Prostate gland (tissue), 2 donors: ENCODE results near the gene ZC3H18.

Experiments used
- CTCF ChIP-seq, 4 experiments: fragments of 200-600 bp in 2 of 4; fragments of 450-650 bp in 2 of 4; sonication (generic) in 2 of 4; IDR thresholded peaks; 1 replicate in 3 of 4; 2 replicates in 1 of 4; pipeline ENCODE4 v1.5.1; 2016 to 2019; ENCODE audit warnings: antibody characterized with exemption in 4 of 4, mild to moderate bottlenecking in 2 of 4, moderate library complexity in 2 of 4
- POLR2A ChIP-seq: fragments of 450-650 bp; IDR thresholded peaks from one replicate; pipeline ENCODE4 v1.6.1; 2016; ENCODE audit warnings: antibody characterized with exemption, mild to moderate bottlenecking

GRCh38 chr16:88655053-88655732 is 85.0 kb downstream of the ZC3H18 start:
- TF ChIP-seq CTCF (IDR thresholded peaks at IDR 0.05) (no peak), POLR2A (no peak)
